Activated CD4-positive, alpha-beta T cell treated with anti-CD3 and anti-CD28 coated beads, Interleukin-2, amount 10 ng/mL, durations not matched to agents 24 days and 14 days (primary cell): ENCODE results near the gene TANGO6. TPM values are rescaled to one million over a fixed set of nuclear protein-coding genes. Genes with fewer than 3 reads are reported as not detected.
"Not testable (repeated sequence)": the region's sequence is repeated elsewhere in the genome, so short reads cannot be mapped to it uniquely, and the experiment has no call there.

Experiments
- DNase-seq: peaks from one replicate; pipeline ENCODE4 v3.0.0; 2022
- H3K27ac Mint-ChIP-seq: one replicate; pipeline ENCODE4 v1.8.0; 2022; ENCODE audit warnings: mild to moderate bottlenecking, mixed read lengths
- H3K27me3 Mint-ChIP-seq: one replicate; pipeline ENCODE4 v1.8.0; 2022; ENCODE audit warnings: mixed read lengths
- H3K36me3 Mint-ChIP-seq: one replicate; pipeline ENCODE4 v1.8.0; 2022; ENCODE audit warnings: low read depth, mild to moderate bottlenecking, mixed read lengths
- H3K4me1 Mint-ChIP-seq: one replicate; pipeline ENCODE4 v1.8.0; 2021; ENCODE audit warnings: mixed read lengths
- H3K4me3 Mint-ChIP-seq: one replicate; pipeline ENCODE4 v1.8.0; 2022; ENCODE audit warnings: mild to moderate bottlenecking, moderate library complexity, mixed read lengths
- H3K9me3 Mint-ChIP-seq: one replicate; pipeline ENCODE4 v1.8.0; 2021; ENCODE audit warnings: mixed read lengths
- intact Hi-C: fragments of 100-400 bp; cut with micrococcal nuclease; formaldehyde crosslinking; loops from one replicate; pipeline ENCODE4 v1.15.1; 2023
- total RNA-seq: library from RNA; stranded (reverse); gene quantifications from 2 replicates; pipeline ENCODE4 v1.2.3, GENCODE V29; 2022

Gene TANGO6
- total RNA-seq, 1 donor from 2014 or later, result 35.6 TPM

DNA sequence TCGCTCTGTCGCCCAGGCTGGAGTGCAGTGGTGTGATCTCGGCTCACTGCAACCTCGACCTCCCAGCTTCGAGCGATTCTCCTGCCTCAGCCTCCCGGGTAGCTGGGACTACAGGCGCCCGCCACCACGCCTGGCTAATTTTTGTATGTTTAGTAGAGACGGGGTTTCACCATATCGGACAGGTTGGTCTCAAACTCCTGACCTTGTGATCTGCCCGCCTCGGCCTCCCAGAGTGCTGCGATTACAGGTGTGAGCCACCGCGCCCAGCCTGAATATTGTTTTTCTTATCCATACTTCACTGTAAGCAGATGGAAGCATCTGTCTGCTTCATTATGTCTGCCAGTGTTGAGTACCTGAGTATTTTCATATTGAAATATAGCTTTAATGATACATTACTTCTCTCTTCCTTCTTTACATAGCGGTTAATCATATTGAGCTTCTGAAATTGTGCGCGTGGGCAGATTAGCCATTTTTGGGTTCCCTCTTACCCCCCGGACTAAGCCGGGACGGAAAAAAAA, 308 bp upstream of the TANGO6 start:
- intact Hi-C loops, result loop anchor here (2.0 to 10.0 kb wide), 5 partner anchors 86 to 1038 kb away; partner anchors contain the start of genes CHTF8, NFAT5, RANBP10 and SMPD3
- H3K27me3 Mint-ChIP-seq, H3K36me3 Mint-ChIP-seq, H3K9me3 Mint-ChIP-seq: not testable (repeated sequence)
- peak overlapping the region; percentile 87 for H3K4me3 Mint-ChIP-seq
- peak; percentile 58 for DNase-seq
- peak overlapping the region; percentile 95 for H3K27ac Mint-ChIP-seq
- H3K4me1 Mint-ChIP-seq, result peaks cover 20% of the 10 kb centered on the region

DNA sequence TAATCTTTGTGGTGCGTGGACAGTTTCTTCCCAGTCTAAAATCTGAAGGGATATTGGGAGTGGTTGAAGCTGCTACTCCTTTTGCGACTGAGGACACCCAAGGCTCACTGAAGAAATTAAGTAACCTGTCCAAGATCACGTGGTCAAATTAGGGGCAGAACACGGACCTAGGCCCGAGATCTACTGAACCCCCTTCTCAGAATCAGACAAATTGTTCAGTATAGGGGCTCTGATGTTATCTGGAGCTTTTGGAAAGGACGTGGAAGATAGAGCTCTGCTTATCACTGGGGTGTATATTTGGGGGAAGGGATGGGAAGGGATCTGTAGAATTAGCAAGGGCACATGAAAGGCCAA, 857 bp downstream of the TANGO6 start:
- Mint-ChIP-seq H3K27me3 (no peaks in the 10 kb centered on the region), H3K36me3 (peaks cover 7% of the 10 kb centered on the region), H3K4me3 (peak overlapping the region; percentile 87), H3K4me1 (peaks cover 20% of the 10 kb centered on the region), H3K9me3 (no peaks in the 10 kb centered on the region), H3K27ac (peak overlapping the region; percentile 95)
- intact Hi-C loops, result loop anchor here (5.0 to 10.0 kb wide), 3 partner anchors 397 to 1039 kb away; partner anchors contain the start of genes NFAT5, RANBP10, SMPD3 and TSNAXIP1
- no peak for DNase-seq

DNA sequence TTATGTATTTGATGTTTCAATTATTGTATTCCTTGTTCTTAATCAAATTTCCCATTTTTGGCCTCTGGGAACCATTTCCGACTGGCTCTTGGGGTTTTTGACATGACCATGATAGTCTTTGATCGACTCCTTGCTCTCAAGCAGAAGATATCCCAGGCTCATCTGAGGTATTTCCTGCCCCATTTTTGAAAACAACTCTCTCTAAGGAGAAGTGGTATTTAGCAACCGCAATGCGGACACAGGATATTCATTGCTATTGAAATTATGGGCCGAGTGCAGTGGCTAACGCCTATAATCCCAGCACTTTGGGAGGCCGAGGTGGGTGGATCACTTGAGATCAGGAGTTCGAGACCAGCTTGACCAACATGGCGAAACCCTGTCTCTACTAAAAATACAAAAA, 5.5 kb downstream of the TANGO6 start:
- H3K4me1 Mint-ChIP-seq, result peaks cover 19% of the 10 kb centered on the region
- H3K27ac Mint-ChIP-seq, result peak overlapping the region; percentile 37
- no peak for DNase-seq
- no peak overlapping the region for H3K4me3 Mint-ChIP-seq
- no peaks in the 10 kb centered on the region for H3K27me3 Mint-ChIP-seq
- intact Hi-C loops, result loop anchor here (10.0 kb wide), 2 partner anchors 716 to 1044 kb away; partner anchors contain the start of genes NFAT5, RANBP10 and TSNAXIP1
- no peaks in the 10 kb centered on the region for H3K9me3 Mint-ChIP-seq
- H3K36me3 Mint-ChIP-seq, result peaks cover 7% of the 10 kb centered on the region

DNA sequence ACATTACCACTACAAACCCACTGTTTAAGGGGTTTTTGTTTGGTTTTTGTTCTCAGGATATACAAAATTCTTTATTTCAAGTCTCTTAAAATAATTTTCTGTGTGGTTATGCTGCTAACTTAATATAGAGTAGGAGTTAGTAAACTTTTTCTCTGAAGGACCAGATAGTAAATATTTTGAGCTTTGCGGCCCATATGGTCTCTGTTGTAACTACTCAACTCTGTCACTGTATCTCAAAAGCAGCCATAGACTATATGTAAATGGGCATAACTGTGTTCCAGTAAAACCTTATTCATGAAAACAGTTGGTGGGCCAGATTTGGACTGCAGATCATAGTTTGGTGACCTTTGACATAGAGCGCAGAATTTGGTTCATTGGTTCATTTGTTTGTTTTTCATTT, 7.2 kb downstream of the TANGO6 start:
- Mint-ChIP-seq H3K36me3 (peaks cover 9% of the 10 kb centered on the region), H3K9me3 (no peaks in the 10 kb centered on the region), H3K27ac (no peak overlapping the region), H3K27me3 (no peaks in the 10 kb centered on the region), H3K4me3 (no peak overlapping the region), H3K4me1 (peaks cover 12% of the 10 kb centered on the region)
- no peak for DNase-seq
- intact Hi-C loops, result no loop called here

DNA sequence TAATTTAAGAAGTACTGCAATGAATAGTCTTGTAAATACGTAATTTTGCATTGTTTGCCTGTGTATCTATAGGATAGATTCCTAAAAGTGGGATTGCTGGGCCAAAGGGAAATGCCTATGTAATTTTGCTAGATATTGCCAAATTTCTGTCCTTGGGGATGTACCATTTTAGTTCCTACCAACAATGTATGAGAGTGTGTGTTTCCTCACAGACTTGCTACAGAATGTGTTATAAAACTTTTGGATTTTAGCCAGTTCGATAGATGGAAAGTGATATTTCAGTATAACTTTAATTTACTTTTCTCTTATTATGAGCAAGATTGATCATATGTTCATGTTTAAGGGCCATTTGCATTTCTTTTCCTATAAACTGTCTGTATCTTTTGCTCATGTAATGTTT, 8.3 kb downstream of the TANGO6 start:
- no peaks in the 10 kb centered on the region for H3K27me3 Mint-ChIP-seq
- no peaks in the 10 kb centered on the region for H3K9me3 Mint-ChIP-seq
- H3K4me3 Mint-ChIP-seq, result no peak overlapping the region
- peaks cover 9% of the 10 kb centered on the region for H3K36me3 Mint-ChIP-seq
- intact Hi-C loops, result no loop called here
- H3K4me1 Mint-ChIP-seq, result peaks cover 12% of the 10 kb centered on the region
- no peak for DNase-seq
- no peak overlapping the region for H3K27ac Mint-ChIP-seq

DNA sequence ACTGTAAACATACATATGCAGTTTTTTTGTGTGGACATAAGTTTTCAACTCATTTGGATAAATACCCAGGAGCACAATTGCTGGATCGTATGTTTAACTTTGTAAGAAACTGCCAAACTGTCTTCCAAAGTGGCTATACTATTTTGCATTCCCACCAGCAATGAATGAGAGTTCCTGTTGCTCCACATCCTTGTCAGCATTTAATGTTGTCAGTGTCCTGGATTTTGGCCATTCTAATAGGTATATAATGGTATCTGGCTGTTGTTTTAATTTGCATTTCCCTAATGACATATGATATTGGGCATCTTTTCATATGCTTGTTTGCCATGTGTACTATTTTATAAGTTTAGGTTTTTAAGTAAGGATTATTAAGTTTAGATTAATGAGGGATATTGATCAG, 14.1 kb downstream of the TANGO6 start:
- no peaks in the 10 kb centered on the region for H3K4me1 Mint-ChIP-seq
- no peaks in the 10 kb centered on the region for H3K9me3 Mint-ChIP-seq
- H3K27ac Mint-ChIP-seq, result no peak overlapping the region
- intact Hi-C loops, result no loop called here
- no peaks in the 10 kb centered on the region for H3K27me3 Mint-ChIP-seq
- no peak overlapping the region for H3K4me3 Mint-ChIP-seq
- no peak for DNase-seq
- H3K36me3 Mint-ChIP-seq, result peaks cover 12% of the 10 kb centered on the region

DNA sequence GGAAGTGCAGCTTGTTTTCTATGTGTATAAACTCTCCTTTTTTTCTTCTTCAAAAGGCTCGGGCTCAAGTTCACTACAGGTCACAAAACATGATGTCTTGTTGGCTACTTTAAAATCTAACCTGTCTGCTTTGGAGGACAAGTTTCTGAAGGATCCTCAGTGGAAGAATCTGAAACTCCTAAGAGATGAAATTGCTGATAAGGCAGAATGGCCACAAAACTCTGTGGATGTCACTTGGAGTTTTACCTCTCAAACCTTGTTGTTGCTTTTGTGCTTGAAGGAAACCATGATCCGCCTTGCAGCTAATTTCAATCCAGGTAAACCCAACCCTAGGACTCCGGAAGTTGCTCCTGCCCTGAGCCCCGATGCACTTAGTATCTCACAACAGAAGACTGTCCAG, 16.5 kb downstream of the TANGO6 start:
- H3K36me3 Mint-ChIP-seq, result peaks cover 19% of the 10 kb centered on the region
- DNase-seq, result no peak
- no peaks in the 10 kb centered on the region for H3K9me3 Mint-ChIP-seq
- intact Hi-C loops, result no loop called here
- no peaks in the 10 kb centered on the region for H3K27me3 Mint-ChIP-seq
- no peaks in the 10 kb centered on the region for H3K4me1 Mint-ChIP-seq
- H3K4me3 Mint-ChIP-seq, result no peak overlapping the region
- H3K27ac Mint-ChIP-seq, result no peak overlapping the region

DNA sequence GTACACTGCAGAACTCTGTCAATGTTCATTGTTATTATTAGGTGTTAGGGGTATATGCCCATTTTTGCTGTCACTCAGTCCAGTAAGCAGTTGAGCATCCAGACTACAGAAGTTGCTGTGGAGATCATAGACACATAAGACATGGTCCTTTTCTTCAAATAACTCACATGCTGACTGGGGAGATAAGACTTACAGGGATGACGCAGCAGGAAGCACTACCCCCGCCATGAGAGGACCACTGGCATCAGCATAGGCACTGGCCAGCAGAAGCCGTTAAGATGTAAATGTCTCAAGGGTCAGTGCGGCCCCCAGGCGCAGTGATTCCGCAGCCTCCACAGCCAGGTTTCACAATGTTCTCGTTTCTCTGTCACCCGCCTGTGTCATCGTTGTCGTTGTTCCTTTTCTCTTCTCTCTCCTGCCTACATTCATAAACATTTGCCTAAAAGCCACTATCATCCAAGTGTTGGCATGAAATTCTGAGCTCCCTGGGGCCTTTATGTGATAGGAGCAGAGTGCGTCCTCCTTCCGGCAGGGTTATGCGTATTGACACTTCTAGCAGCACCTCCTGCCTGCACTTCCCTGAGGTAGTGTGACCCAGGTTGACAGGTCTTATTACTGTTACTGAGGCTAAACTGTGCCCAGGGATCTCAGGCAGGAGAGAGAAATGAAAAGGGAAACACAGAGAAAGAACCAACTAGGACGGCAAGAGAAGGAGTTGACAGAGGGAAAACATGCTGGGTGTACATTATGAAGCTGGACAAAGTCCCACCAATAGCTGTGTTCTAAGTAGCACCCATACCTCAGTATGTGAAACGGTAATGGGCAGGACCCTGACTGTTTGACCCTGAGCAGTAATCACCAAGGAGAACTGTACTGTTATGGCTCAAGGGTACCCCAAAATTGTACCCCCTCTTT, 17.9 kb downstream of the TANGO6 start:
- no peak overlapping the region for H3K27ac Mint-ChIP-seq
- H3K4me1 Mint-ChIP-seq, result no peaks in the 10 kb centered on the region
- peaks cover 21% of the 10 kb centered on the region for H3K36me3 Mint-ChIP-seq
- H3K9me3 Mint-ChIP-seq, result no peaks in the 10 kb centered on the region
- intact Hi-C loops, result no loop called here
- no peak overlapping the region for H3K4me3 Mint-ChIP-seq
- DNase-seq, result no peak
- H3K27me3 Mint-ChIP-seq, result no peaks in the 10 kb centered on the region

DNA sequence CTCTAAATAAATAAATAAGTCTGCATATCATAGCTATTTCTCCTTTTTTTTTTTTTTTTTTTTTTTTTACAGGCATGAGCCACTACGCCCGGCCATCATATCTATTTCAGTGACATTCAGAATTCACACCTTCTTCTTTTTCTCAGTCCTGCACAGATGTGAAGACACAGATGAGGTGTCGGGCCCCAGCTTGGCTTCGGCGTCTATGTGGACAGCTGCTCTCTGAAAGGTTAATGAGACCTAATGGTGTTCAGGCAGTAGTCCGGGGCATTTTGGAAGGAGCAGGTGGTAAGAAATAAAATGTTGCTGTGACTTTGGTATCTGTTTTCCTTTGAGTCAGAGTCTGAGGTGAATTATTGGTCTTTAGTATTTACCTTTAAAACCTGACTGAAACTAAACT, 23.6 kb downstream of the TANGO6 start:
- intact Hi-C loops, result no loop called here
- no peaks in the 10 kb centered on the region for H3K27me3 Mint-ChIP-seq
- no peak overlapping the region for H3K27ac Mint-ChIP-seq
- no peaks in the 10 kb centered on the region for H3K4me1 Mint-ChIP-seq
- peaks cover 36% of the 10 kb centered on the region for H3K36me3 Mint-ChIP-seq
- no peak overlapping the region for H3K4me3 Mint-ChIP-seq
- H3K9me3 Mint-ChIP-seq, result no peaks in the 10 kb centered on the region
- DNase-seq, result no peak

DNA sequence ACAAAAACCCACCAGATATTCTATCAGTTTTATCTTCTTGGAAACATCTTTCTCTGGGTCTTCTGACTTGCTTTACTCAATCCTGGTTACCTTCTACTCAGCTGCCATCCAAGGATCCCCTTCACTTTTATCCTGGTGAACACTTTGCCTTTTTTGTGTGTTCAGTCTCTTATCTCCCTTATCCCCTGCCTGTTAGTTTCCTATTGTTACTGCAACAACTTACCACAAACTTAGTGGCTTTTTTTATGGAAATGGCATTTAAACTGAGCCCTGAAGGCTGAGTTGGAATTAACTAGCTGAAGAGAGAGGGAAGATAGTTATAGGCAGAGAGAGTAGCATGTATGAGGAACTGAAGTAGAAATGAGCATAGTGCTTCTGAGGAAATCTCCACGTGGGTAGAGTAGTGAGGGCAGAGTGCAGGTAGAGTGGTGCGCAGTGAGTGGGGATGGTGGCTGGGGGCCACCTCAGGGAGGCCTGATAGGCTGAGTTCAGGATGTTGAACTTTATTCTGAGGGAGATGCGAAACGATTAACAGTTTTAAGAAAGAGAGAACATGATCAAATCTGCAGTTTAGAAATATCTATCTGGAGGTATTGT, 26.3 kb downstream of the TANGO6 start:
- Mint-ChIP-seq H3K9me3 (no peaks in the 10 kb centered on the region), H3K4me3 (no peak overlapping the region), H3K36me3 (peaks cover 31% of the 10 kb centered on the region), H3K4me1 (no peaks in the 10 kb centered on the region), H3K27ac (no peak overlapping the region), H3K27me3 (no peaks in the 10 kb centered on the region)
- no peak for DNase-seq
- intact Hi-C loops, result no loop called here

DNA sequence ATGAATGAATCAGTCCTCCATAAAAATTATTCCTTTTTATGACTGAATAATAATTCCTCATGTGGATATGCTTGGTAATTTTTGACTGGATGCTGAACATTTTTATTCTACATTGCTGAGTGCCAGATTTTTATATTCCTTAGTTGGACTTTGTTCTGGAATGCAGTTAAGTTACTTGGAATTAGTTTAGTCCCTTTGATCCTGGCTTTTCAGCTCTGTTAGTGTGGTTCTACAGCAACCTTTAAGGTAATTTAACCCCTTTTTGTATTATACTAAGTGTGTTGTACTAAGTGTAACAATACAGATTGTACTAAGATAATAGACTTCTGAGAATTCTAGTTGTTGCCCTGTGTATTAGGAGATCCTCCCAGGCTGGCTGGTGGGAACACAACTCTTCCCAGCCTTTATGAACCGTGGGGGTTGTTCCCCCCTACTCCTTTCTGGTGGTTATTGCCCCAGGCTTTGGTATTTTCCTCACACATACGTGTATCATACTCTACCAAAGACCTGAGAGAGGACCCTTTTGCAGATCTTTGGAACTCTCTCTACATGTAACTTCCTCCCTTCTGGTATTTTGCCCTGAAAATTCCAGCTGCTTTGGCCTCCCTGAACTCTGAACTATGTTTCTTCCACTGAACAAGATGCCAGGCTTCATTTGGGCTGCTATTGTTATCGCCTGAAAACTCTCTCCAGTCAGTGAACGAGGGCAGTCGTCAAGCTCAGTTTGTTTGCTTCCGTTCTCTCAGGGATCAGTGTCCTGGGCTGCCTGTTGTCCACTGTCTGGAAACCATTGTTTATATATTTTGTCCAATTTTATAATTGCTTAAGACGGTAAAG, 30.5 kb downstream of the TANGO6 start:
- H3K27ac Mint-ChIP-seq, result no peak overlapping the region

DNA sequence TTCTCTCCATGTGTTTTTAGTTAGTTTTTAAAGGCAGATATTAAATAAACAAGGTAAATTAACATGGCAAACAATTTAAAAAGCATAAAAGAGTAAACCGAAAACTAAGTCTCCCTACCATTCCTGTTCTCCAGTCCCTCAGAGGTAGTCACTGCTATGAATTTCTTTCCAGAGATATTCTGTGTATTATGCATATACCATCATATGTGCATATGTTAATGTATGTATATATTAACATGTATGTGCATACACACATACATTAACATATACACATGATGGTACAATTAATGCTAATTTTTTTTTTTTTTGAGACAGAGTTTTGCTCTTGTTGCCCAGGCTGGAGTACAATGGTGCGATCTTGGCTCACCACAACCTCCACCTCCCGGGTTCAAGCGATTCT, 32.5 kb downstream of the TANGO6 start:
- intact Hi-C loops, result no loop called here
- DNase-seq, result no peak
- Mint-ChIP-seq H3K4me1 (no peaks in the 10 kb centered on the region), H3K9me3 (no peaks in the 10 kb centered on the region), H3K27me3 (no peaks in the 10 kb centered on the region), H3K4me3 (no peak overlapping the region), H3K36me3 (peaks cover 36% of the 10 kb centered on the region), H3K27ac (no peak overlapping the region)

More for the DNA sequence above, 30.5 kb downstream of the TANGO6 start:
- DNase-seq, result no peak
- Mint-ChIP-seq H3K4me3 (no peak overlapping the region), H3K9me3 (no peaks in the 10 kb centered on the region), H3K36me3 (peaks cover 43% of the 10 kb centered on the region), H3K4me1 (no peaks in the 10 kb centered on the region), H3K27me3 (no peaks in the 10 kb centered on the region)
- intact Hi-C loops, result no loop called here

DNA sequence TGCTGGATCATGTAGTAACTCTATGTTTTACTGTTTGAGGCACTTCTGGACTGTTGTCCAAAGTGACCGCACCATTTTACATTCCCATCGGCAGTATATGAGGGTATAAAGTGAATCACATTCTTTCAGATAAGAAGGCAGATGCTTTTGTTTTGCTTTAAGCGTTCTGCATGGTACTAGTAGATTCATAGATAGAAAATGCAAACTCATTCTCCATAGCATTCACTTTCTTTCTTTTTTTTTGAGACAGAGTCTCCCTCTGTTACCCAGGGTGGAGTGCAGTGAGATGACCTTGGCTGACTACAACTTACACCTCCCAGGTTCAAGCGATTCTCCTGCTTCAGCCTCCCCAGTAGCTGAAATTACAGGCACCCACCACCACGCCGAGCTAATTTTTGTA, 40.4 kb downstream of the TANGO6 start:
- H3K27me3 Mint-ChIP-seq, result no peaks in the 10 kb centered on the region
- H3K27ac Mint-ChIP-seq, result no peak overlapping the region
- no peaks in the 10 kb centered on the region for H3K4me1 Mint-ChIP-seq
- no peak overlapping the region for H3K4me3 Mint-ChIP-seq
- H3K36me3 Mint-ChIP-seq, result peaks cover 15% of the 10 kb centered on the region
- no peaks in the 10 kb centered on the region for H3K9me3 Mint-ChIP-seq
- DNase-seq, result no peak
- intact Hi-C loops, result no loop called here
